ENCODE data around the gene GRIP2.

GRCh38 chr3:14587740-14588360 is 47.7 kb upstream of the GRIP2 start:
- TF ChIP-seq CTCF (conservative IDR thresholded peaks at IDR 0.05; ENCODE audit: low read depth, low read length) (no peak), CEBPB (IDR thresholded peaks at IDR 0.05; ENCODE audit: low read depth, low read length) (no peak), MXI1 (IDR thresholded peaks at IDR 0.05; ENCODE audit: borderline replicate concordance, low read depth, low read length) (no peak), FOS (IDR thresholded peaks at IDR 0.05; ENCODE audit: low read depth, low read length) (no peak), BHLHE40 (IDR thresholded peaks at IDR 0.05; ENCODE audit: low read depth, low read length) (no peak), USF2 (IDR thresholded peaks at IDR 0.05; ENCODE audit: low read depth, low read length) (no peak), SMC3 (IDR thresholded peaks at IDR 0.05; ENCODE audit: low read depth, low read length) (no peak)

Measured in IMR-90 (cell line).